ENCODE measurements around the gene TRAK1. TPM values are rescaled to one million over a fixed set of nuclear protein-coding genes. Genes with fewer than 3 reads are reported as not detected.

TRAK1 gene
- total RNA-seq, 1 donor from 2014 or later, result 53.8 TPM

DNA sequence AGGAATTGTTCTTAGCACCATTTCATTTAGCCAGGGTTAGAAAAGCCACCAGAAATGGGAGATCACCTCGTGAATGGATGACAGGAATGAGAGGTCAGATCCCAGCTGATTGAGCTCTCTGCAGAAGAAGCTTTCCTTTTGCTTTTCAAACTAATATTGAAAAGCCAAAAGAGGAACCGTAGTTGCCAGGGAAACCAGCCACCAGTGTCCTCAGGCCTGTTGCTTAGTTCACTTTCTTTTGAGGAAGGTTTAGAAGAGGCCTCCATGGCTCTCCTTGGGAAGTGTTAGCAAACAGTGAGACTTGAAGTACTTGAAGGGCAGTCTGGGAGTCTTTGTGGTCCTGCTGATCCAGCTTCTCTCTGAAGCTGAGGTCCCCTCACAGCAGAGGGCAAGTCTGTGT is 182.2 kb downstream of the TRAK1 start:
- Mint-ChIP-seq H3K4me1 (ENCODE audit: low read depth) (no peaks in the 10 kb centered on the region), H3K9me3 (ENCODE audit: low read depth) (peaks cover 10% of the 10 kb centered on the region), H3K4me3 (ENCODE audit: low read depth) (no peak overlapping the region), H3K27me3 (peaks cover 30% of the 10 kb centered on the region), H3K36me3 (ENCODE audit: insufficient read depth) (no peaks in the 10 kb centered on the region), H3K27ac (no peak overlapping the region)
- TF ChIP-seq, protein P1, sequence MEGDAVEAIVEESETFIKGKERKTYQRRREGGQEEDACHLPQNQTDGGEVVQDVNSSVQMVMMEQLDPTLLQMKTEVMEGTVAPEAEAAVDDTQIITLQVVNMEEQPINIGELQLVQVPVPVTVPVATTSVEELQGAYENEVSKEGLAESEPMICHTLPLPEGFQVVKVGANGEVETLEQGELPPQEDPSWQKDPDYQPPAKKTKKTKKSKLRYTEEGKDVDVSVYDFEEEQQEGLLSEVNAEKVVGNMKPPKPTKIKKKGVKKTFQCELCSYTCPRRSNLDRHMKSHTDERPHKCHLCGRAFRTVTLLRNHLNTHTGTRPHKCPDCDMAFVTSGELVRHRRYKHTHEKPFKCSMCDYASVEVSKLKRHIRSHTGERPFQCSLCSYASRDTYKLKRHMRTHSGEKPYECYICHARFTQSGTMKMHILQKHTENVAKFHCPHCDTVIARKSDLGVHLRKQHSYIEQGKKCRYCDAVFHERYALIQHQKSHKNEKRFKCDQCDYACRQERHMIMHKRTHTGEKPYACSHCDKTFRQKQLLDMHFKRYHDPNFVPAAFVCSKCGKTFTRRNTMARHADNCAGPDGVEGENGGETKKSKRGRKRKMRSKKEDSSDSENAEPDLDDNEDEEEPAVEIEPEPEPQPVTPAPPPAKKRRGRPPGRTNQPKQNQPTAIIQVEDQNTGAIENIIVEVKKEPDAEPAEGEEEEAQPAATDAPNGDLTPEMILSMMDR (IDR thresholded peaks at IDR 0.05; ENCODE audit: unreplicated experiment), result no peak
- no peak for DNase-seq (ENCODE audit: low spot score, unreplicated experiment)

DNA sequence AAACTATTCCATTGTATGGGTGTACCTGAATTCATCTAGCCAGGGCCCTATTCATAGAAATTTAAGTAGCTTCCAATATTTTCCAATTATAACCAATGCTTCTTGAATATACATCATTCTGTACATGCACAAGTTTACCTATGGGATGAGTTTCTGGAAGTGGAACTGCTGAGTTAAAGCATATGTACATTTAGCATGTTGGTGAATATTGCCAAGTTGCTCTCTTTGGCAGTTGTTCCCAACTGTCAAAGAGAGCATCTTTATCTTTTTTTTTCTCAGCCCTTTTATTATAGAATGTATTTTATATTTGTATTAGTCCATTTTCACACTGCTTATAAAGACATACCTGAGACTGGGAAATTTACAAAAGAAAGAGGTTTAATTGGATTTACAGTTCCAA is 183.1 kb downstream of the TRAK1 start:
- H3K36me3 Mint-ChIP-seq (ENCODE audit: insufficient read depth), result no peaks in the 10 kb centered on the region

DNA sequence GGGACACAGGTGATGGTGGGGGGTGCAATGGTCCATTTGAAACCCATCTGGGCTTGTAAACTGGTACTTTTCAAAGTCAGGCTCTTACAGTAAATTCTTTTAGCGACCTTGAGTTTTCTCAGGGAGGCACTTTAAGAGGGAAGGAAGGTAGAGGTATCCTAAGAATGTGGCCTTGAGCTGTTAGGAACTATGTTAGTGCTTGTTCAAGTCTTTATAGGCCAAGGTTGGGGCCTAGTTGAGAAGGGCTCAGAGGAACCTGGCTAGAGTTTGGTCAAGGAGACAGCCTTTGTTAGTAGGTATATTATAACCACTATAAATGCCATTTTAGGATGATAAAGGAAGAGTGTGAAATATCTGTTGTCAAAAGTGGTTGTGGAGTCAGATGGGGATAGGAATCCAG is 184.1 kb downstream of the TRAK1 start:
- no peak for DNase-seq (ENCODE audit: low spot score, unreplicated experiment)
- Mint-ChIP-seq H3K4me3 (ENCODE audit: low read depth) (no peak overlapping the region), H3K9me3 (ENCODE audit: low read depth) (peaks cover 18% of the 10 kb centered on the region)

More for the DNA sequence above, 183.1 kb downstream of the TRAK1 start:
- no peak for DNase-seq (ENCODE audit: low spot score, unreplicated experiment)
- peaks cover 13% of the 10 kb centered on the region for H3K9me3 Mint-ChIP-seq (ENCODE audit: low read depth)
- no peaks in the 10 kb centered on the region for H3K4me1 Mint-ChIP-seq (ENCODE audit: low read depth)
- no peak overlapping the region for H3K4me3 Mint-ChIP-seq (ENCODE audit: low read depth)
- TF ChIP-seq, protein P1 (IDR thresholded peaks at IDR 0.05; ENCODE audit: unreplicated experiment), result no peak
- H3K27ac Mint-ChIP-seq, result no peak overlapping the region
- peaks cover 25% of the 10 kb centered on the region for H3K27me3 Mint-ChIP-seq

More for the DNA sequence above, 184.1 kb downstream of the TRAK1 start:
- Mint-ChIP-seq H3K27me3 (peaks cover 17% of the 10 kb centered on the region), H3K36me3 (ENCODE audit: insufficient read depth) (no peaks in the 10 kb centered on the region), H3K27ac (no peak overlapping the region), H3K4me1 (ENCODE audit: low read depth) (no peaks in the 10 kb centered on the region)
- TF ChIP-seq, protein P1 (IDR thresholded peaks at IDR 0.05; ENCODE audit: unreplicated experiment), result no peak

Other genes starting within 250 kb of the TRAK1 start
- 14.2 and 22.0 TPM in 2 replicates for gene ULK4, start 129.3 kb upstream of the TRAK1 start, total RNA-seq
- 1.1 and 1.6 TPM in 2 replicates for gene CCK, start 174.8 kb downstream of the TRAK1 start, total RNA-seq